Measurements from ENCODE around the gene MACROD2.

DNA sequence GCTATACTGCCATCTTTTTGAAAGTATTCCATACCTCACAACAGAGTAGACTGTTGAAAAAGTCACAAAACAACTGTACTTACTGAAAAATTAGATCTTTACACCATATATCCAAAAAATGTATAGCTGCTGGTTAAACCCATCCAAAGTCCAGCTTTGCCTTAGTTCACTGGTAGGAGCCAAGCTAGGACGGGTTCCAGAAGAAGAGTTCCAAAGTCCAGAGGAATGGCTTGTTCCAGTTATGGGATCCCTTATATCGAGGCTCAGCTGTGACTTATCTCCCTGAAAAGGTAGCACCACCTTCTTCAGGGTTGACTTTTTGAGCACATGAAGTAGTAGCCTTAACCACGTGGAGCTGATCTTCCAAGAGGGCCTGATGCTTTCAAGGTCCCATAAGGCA, 578.4 kb downstream of the MACROD2 start:
- TF ChIP-seq USF2 (IDR thresholded peaks at IDR 0.05) (no peak), CTCF (IDR thresholded peaks at IDR 0.05) (no peak), RARB (CRISPR knock-in tag; IDR thresholded peaks at IDR 0.05) (no peak), POLR2AphosphoS2 (conservative IDR thresholded peaks at IDR 0.05; ENCODE audit: low read length) (no peak), CEBPB (IDR thresholded peaks at IDR 0.05) (no peak), SREBF2 (IDR thresholded peaks at IDR 0.05) (no peak), POLR2A (IDR thresholded peaks at IDR 0.05; ENCODE audit: low read length) (no peak), GATA3 (IDR thresholded peaks at IDR 0.05; ENCODE audit: borderline replicate concordance) (no peak), TP53 (CRISPR knock-in tag; IDR thresholded peaks at IDR 0.05) (no peak)
- TF ChIP-seq, protein P1, sequence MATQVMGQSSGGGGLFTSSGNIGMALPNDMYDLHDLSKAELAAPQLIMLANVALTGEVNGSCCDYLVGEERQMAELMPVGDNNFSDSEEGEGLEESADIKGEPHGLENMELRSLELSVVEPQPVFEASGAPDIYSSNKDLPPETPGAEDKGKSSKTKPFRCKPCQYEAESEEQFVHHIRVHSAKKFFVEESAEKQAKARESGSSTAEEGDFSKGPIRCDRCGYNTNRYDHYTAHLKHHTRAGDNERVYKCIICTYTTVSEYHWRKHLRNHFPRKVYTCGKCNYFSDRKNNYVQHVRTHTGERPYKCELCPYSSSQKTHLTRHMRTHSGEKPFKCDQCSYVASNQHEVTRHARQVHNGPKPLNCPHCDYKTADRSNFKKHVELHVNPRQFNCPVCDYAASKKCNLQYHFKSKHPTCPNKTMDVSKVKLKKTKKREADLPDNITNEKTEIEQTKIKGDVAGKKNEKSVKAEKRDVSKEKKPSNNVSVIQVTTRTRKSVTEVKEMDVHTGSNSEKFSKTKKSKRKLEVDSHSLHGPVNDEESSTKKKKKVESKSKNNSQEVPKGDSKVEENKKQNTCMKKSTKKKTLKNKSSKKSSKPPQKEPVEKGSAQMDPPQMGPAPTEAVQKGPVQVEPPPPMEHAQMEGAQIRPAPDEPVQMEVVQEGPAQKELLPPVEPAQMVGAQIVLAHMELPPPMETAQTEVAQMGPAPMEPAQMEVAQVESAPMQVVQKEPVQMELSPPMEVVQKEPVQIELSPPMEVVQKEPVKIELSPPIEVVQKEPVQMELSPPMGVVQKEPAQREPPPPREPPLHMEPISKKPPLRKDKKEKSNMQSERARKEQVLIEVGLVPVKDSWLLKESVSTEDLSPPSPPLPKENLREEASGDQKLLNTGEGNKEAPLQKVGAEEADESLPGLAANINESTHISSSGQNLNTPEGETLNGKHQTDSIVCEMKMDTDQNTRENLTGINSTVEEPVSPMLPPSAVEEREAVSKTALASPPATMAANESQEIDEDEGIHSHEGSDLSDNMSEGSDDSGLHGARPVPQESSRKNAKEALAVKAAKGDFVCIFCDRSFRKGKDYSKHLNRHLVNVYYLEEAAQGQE (IDR thresholded peaks at IDR 0.05), result no peak

Data from A549 (cell line).